Stimulated activated naive CD8-positive, alpha-beta T cell treated with anti-CD3 and anti-CD28 coated beads, Interleukin-15, Interleukin-2, amounts not matched to agents 100 ng/mL and 50 ng/mL, for 24 hours (primary cell): ENCODE data around the gene MTPN.

Experiments
- H3K27ac Mint-ChIP-seq: one replicate; pipeline ENCODE4 v1.8.0; 2021; ENCODE audit warnings: mild to moderate bottlenecking, mixed read lengths
- H3K27me3 Mint-ChIP-seq: one replicate; pipeline ENCODE4 v1.8.0; 2021; ENCODE audit warnings: mixed read lengths
- H3K36me3 Mint-ChIP-seq: one replicate; pipeline ENCODE4 v1.8.0; 2021; ENCODE audit warnings: low read depth, mixed read lengths
- H3K4me1 Mint-ChIP-seq: one replicate; pipeline ENCODE4 v1.8.0; 2021; ENCODE audit warnings: low read depth, mixed read lengths
- H3K4me3 Mint-ChIP-seq: one replicate; pipeline ENCODE4 v1.8.0; 2021; ENCODE audit warnings: mild to moderate bottlenecking, mixed read lengths
- H3K9me3 Mint-ChIP-seq: one replicate; pipeline ENCODE4 v1.8.0; 2021; ENCODE audit warnings: mixed read lengths

The MTPN gene

DNA sequence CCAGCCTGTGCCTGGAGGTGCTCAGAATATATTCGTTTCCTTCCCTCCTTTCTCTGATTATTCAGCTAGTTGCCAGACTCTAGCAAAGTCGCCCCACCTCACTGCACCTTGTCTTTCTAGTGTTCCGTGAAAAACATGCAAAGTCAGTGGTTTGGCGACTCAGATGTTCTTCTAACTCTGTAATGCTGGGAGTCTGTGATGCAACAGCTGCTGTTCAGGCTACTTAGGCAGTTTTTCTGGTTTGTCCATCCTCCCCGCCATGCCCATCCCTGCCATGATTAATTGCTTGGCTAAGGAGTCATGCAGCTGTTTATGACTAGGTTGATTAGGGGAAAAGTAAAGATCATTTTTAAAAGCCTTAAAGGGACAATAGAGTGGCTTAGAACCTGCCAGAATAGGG lies 99.4 kb downstream of the MTPN start:
- Mint-ChIP-seq H3K9me3 (no peaks in the 10 kb centered on the region), H3K27ac (no peak overlapping the region), H3K36me3 (no peaks in the 10 kb centered on the region), H3K27me3 (peaks cover 15% of the 10 kb centered on the region), H3K4me1 (no peaks in the 10 kb centered on the region), H3K4me3 (no peak overlapping the region)
